ENCODE data around the gene TMEM179.
"Not testable (repeated sequence)": the region's sequence is repeated elsewhere in the genome, so short reads cannot be mapped to it uniquely, and the experiment has no call there.

The TMEM179 gene

GRCh38 chr14:104581521-104581920 lies 23.1 kb downstream of the TMEM179 start:
- H3K4me3 ChIP-seq (ENCODE audit: insufficient read depth, low read length, poor library complexity, severe bottlenecking), result no peak overlapping the region
- H2AFZ ChIP-seq (ENCODE audit: low read depth, low read length, severe bottlenecking), result no peak overlapping the region
- H3K27ac ChIP-seq (ENCODE audit: low read depth, low read length), result no peak overlapping the region
- TF ChIP-seq, protein P1, sequence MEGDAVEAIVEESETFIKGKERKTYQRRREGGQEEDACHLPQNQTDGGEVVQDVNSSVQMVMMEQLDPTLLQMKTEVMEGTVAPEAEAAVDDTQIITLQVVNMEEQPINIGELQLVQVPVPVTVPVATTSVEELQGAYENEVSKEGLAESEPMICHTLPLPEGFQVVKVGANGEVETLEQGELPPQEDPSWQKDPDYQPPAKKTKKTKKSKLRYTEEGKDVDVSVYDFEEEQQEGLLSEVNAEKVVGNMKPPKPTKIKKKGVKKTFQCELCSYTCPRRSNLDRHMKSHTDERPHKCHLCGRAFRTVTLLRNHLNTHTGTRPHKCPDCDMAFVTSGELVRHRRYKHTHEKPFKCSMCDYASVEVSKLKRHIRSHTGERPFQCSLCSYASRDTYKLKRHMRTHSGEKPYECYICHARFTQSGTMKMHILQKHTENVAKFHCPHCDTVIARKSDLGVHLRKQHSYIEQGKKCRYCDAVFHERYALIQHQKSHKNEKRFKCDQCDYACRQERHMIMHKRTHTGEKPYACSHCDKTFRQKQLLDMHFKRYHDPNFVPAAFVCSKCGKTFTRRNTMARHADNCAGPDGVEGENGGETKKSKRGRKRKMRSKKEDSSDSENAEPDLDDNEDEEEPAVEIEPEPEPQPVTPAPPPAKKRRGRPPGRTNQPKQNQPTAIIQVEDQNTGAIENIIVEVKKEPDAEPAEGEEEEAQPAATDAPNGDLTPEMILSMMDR (IDR thresholded peaks at IDR 0.05; ENCODE audit: insufficient read depth, low read length, poor library complexity, severe bottlenecking), result no peak
- no peaks in the 10 kb centered on the region for H4K20me1 ChIP-seq (ENCODE audit: low read depth, low read length)
- H3F3A ChIP-seq (ENCODE audit: insufficient read depth), result no peaks in the 10 kb centered on the region
- no peaks in the 10 kb centered on the region for H3K36me3 ChIP-seq (ENCODE audit: low read length)
- no peaks in the 10 kb centered on the region for H3K9me3 ChIP-seq (ENCODE audit: insufficient read depth, low read length)
- no peaks in the 10 kb centered on the region for H3K79me2 ChIP-seq (ENCODE audit: insufficient read depth, low read length)
- no peak overlapping the region for H3K4me2 ChIP-seq (ENCODE audit: low read depth, low read length, poor library complexity, severe bottlenecking)
- H3K9me2 ChIP-seq (replicated peaks; ENCODE audit: insufficient read depth, low read length), result no peaks in the 10 kb centered on the region
- no peaks in the 10 kb centered on the region for H3K27me3 ChIP-seq (ENCODE audit: low read length)
- no peak overlapping the region for H3K9ac ChIP-seq (ENCODE audit: low read length)

DNA sequence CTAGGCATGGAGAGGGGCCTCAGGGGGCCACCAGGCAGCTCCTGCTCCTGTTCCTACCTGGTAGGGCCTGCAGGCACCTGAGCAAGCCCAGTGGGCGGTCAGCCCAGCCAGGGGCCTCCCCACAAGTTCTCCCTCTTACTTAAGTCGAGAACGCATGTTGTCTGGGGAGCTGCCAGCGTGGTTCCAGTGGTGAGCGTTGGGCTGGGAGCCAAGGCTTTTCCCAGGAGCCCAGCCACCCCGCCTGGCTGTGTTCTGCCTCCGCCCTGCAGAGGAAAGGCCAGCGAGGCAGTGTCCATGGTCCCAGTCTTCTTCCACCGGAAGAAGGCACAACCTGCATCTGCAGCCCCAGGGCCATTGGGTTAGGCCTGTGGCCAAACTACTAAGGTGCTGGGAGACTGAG lies 23.6 kb downstream of the TMEM179 start:
- Histone ChIP-seq H3K9me3 (ENCODE audit: insufficient read depth, low read length) (no peaks in the 10 kb centered on the region), H3K9me2 (replicated peaks; ENCODE audit: insufficient read depth, low read length) (no peaks in the 10 kb centered on the region), H3K9ac (ENCODE audit: low read length) (no peak overlapping the region), H3K36me3 (ENCODE audit: low read length) (no peaks in the 10 kb centered on the region), H2AFZ (ENCODE audit: low read depth, low read length, severe bottlenecking) (no peak overlapping the region), H3K4me2 (ENCODE audit: low read depth, low read length, poor library complexity, severe bottlenecking) (no peak overlapping the region), H3K27ac (ENCODE audit: low read depth, low read length) (no peak overlapping the region), H3K27me3 (ENCODE audit: low read length) (no peaks in the 10 kb centered on the region), H3K4me3 (ENCODE audit: insufficient read depth, low read length, poor library complexity, severe bottlenecking) (no peak overlapping the region), H3K79me2 (ENCODE audit: insufficient read depth, low read length) (no peaks in the 10 kb centered on the region), H4K20me1 (ENCODE audit: low read depth, low read length) (no peaks in the 10 kb centered on the region), H3F3A (ENCODE audit: insufficient read depth) (no peaks in the 10 kb centered on the region)
- TF ChIP-seq, protein P1 (IDR thresholded peaks at IDR 0.05; ENCODE audit: insufficient read depth, low read length, poor library complexity, severe bottlenecking), result no peak
- no peak for TF ChIP-seq EZH2phosphoT487 (conservative IDR thresholded peaks at IDR 0.05; ENCODE audit: low read length)

- H3K27me3 ChIP-seq (ENCODE audit: low read length); H4K20me1 ChIP-seq (ENCODE audit: low read depth, low read length); H3K9ac ChIP-seq (ENCODE audit: low read length); H3K4me3 ChIP-seq (ENCODE audit: insufficient read depth, low read length, poor library complexity, severe bottlenecking); H3K9me3 ChIP-seq (ENCODE audit: insufficient read depth, low read length); H3F3A ChIP-seq (ENCODE audit: insufficient read depth); H3K79me2 ChIP-seq (ENCODE audit: insufficient read depth, low read length); H2AFZ ChIP-seq (ENCODE audit: low read depth, low read length, severe bottlenecking); H3K36me3 ChIP-seq (ENCODE audit: low read length); H3K27ac ChIP-seq (ENCODE audit: low read depth, low read length); H3K9me2 ChIP-seq (replicated peaks; ENCODE audit: insufficient read depth, low read length); H3K4me2 ChIP-seq (ENCODE audit: low read depth, low read length, poor library complexity, severe bottlenecking): not testable (repeated sequence)
Measured at GRCh38 chr14:104579939-104580338, 24.6 kb downstream of the TMEM179 start.

- no peaks in the 10 kb centered on the region for H3K36me3 ChIP-seq (ENCODE audit: low read length)
- no peaks in the 10 kb centered on the region for H3F3A ChIP-seq (ENCODE audit: insufficient read depth)
- no peak within 1 kb of the TSS for H3K4me2 ChIP-seq (ENCODE audit: low read depth, low read length, poor library complexity, severe bottlenecking)
- TF ChIP-seq, protein P1 (IDR thresholded peaks at IDR 0.05; ENCODE audit: insufficient read depth, low read length, poor library complexity, severe bottlenecking), result no peak
- TF ChIP-seq EZH2phosphoT487 (conservative IDR thresholded peaks at IDR 0.05; ENCODE audit: low read length), result no peak
- no peaks in the 10 kb centered on the region for H3K79me2 ChIP-seq (ENCODE audit: insufficient read depth, low read length)
- no peaks in the 10 kb centered on the region for H3K9me3 ChIP-seq (ENCODE audit: insufficient read depth, low read length)
- no peaks in the 10 kb centered on the region for H3K27me3 ChIP-seq (ENCODE audit: low read length)
- H2AFZ ChIP-seq (ENCODE audit: low read depth, low read length, severe bottlenecking), result no peak within 1 kb of the TSS
- H3K9ac ChIP-seq (ENCODE audit: low read length), result no peak within 1 kb of the TSS
- no peak within 1 kb of the TSS for H3K4me3 ChIP-seq (ENCODE audit: insufficient read depth, low read length, poor library complexity, severe bottlenecking)
- H3K9me2 ChIP-seq (replicated peaks; ENCODE audit: insufficient read depth, low read length), result no peaks in the 10 kb centered on the region
- no peaks in the 10 kb centered on the region for H4K20me1 ChIP-seq (ENCODE audit: low read depth, low read length)
- H3K27ac ChIP-seq (ENCODE audit: low read depth, low read length), result no peak within 1 kb of the TSS
Measured at GRCh38 chr14:104579507-104579906, 25.1 kb downstream of the TMEM179 start, which contains the start of gene C14orf180. TSS of gene C14orf180 (plus strand) at chr14:104579764. CDS start at chr14:104586431, 6,667 bp downstream.

All from SU-DHL-6 (cell line).